Measurements from ENCODE around the gene FRK.
"Not testable (repeated sequence)": the region's sequence is repeated elsewhere in the genome, so short reads cannot be mapped to it uniquely, and the experiment has no call there.

The FRK gene

DNA sequence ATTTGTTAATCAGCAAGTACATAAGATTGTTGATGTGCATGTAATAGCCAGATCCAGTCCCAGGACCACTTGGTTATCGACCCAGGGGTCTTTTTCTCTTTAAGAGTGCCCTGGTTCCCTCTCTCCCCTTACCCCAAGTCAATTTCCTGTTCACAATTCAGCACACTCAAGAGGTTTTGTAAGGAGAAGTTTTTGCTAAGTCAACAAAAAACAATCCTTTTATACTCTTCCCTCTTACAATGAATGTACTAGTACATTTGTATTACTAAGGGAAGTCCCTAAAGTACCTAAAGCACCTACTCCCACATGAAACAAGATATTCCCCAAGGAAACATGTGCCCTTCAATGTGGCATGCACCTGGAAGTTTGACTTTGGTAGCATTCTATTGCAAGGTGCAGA is 38.3 kb upstream of the FRK start:
- Histone ChIP-seq H3K36me3 (ENCODE audit: control insufficient read depth in 5 of 5, insufficient read depth in 5 of 5, low read length in 5 of 5) (no peaks in the 10 kb centered on the region), H3K27me3 (ENCODE audit: control insufficient read depth in 5 of 5, insufficient read depth in 4 of 5, low read length in 5 of 5) (no peaks in the 10 kb centered on the region), H3K27ac (ENCODE audit: low read depth, low read length) (no peak overlapping the region), H3K4me3 (ENCODE audit: low read depth in 1 of 5, low read length in 5 of 5) (no peak overlapping the region), H3K9me3 (ENCODE audit: control insufficient read depth in 5 of 5, low read length in 5 of 5) (peaks cover 0 to 8% (median 5%) of the 10 kb centered on the region in 5 donors), H3K4me1 (ENCODE audit: control insufficient read depth in 5 of 5, insufficient read depth in 5 of 5, low read length in 5 of 5) (peaks cover 0 to 27% (median 23%) of the 10 kb centered on the region in 5 donors), H3K9ac (ENCODE audit: low read length in 5 of 5) (no peak overlapping the region)

DNA sequence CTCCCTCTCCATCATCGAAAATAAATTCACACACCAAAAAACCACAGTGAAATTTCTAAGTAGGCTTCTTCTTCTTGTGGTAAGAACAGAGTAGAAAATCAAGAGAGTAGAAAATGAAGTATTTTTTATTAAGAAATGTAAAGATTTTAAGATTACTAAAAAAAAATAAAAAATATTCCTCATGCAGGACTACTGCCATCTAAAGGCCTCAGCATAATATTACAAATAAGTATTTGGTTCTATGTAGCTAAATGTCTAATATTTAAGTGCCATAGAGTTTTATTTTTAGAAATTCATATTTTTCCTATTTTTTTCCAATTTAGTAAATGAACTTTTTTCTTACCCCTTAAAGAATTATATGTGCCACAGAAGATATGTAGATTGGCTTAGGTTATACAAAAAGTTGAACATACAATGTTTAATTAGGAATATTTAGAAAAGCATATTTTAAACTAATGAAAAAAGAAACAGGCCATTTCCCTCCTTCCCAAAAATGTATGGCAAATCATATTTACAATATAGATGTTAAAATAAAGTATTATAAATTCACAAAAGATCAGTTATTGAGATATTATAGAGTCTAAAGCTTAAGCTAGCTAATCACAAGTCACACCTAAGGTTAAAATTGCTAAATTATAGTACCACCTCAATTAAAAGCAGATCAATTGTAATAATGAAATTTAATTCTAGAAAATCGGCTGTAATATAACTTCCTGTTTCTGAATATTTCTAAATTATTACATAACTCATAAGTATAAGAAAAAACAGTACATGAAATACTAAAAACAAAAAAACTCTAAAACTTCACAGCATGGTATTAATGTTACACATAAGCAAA is 36.5 kb upstream of the FRK start:
- H3K36me3 ChIP-seq (ENCODE audit: control insufficient read depth in 5 of 5, insufficient read depth in 5 of 5, low read length in 5 of 5) = no peaks in the 10 kb centered on the region
- no peak overlapping the region for H3K27ac ChIP-seq (ENCODE audit: low read depth, low read length)
- no peak overlapping the region for H3K9ac ChIP-seq (ENCODE audit: low read length in 5 of 5)
- no peaks in the 10 kb centered on the region for H3K27me3 ChIP-seq (ENCODE audit: control insufficient read depth in 5 of 5, insufficient read depth in 4 of 5, low read length in 5 of 5)
- H3K4me3 ChIP-seq (ENCODE audit: low read depth in 1 of 5, low read length in 5 of 5) = no peak overlapping the region
- H3K4me1 ChIP-seq (ENCODE audit: control insufficient read depth in 5 of 5, insufficient read depth in 5 of 5, low read length in 5 of 5) = peaks cover 0 to 20% (median 18%) of the 10 kb centered on the region in 5 donors
- peaks cover 0 to 8% (median 5%) of the 10 kb centered on the region in 5 donors for H3K9me3 ChIP-seq (ENCODE audit: control insufficient read depth in 5 of 5, low read length in 5 of 5)

- not testable (repeated sequence) for H3K9ac ChIP-seq (ENCODE audit: low read length in 5 of 5); H3K27ac ChIP-seq (ENCODE audit: low read depth, low read length); H3K36me3 ChIP-seq (ENCODE audit: control insufficient read depth in 5 of 5, insufficient read depth in 5 of 5, low read length in 5 of 5); H3K9me3 ChIP-seq (ENCODE audit: control insufficient read depth in 5 of 5, low read length in 5 of 5); H3K4me3 ChIP-seq (ENCODE audit: low read depth in 1 of 5, low read length in 5 of 5); H3K27me3 ChIP-seq (ENCODE audit: control insufficient read depth in 5 of 5, insufficient read depth in 4 of 5, low read length in 5 of 5)
- peaks cover 0 to 10% (median 8%) of the 10 kb centered on the region in 5 donors for H3K4me1 ChIP-seq (ENCODE audit: control insufficient read depth in 5 of 5, insufficient read depth in 5 of 5, low read length in 5 of 5)
Observed at GRCh38 chr6:116096048-116096759, 35.5 kb upstream of the FRK start.

DNA sequence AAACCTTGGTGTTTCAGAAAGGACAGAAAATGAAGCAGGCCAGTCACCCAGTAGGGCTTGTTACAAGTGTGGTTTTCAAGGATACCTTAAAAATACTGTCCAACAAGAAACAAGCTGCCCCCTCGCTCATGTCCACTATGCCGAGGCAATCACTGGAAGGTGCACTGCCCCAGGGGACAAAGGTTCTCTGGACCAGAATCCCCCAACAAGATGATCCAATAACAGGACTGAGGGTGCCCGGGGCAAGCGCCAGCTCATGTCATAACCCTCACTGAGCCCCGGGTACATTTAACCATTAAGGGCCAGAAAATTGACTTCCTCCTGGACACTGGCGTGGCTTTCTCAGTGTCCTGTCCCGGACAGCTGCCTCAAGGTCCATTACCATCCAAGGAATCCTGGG is 33.4 kb upstream of the FRK start:
- Histone ChIP-seq H3K4me3 (ENCODE audit: low read depth in 1 of 5, low read length in 5 of 5) (no peak overlapping the region), H3K36me3 (ENCODE audit: control insufficient read depth in 5 of 5, insufficient read depth in 5 of 5, low read length in 5 of 5) (no peaks in the 10 kb centered on the region), H3K9ac (ENCODE audit: low read length in 5 of 5) (no peak overlapping the region), H3K9me3 (ENCODE audit: control insufficient read depth in 5 of 5, low read length in 5 of 5) (peaks cover 0 to 8% (median 5%) of the 10 kb centered on the region in 5 donors), H3K4me1 (ENCODE audit: control insufficient read depth in 5 of 5, insufficient read depth in 5 of 5, low read length in 5 of 5) (no peaks in the 10 kb centered on the region), H3K27ac (ENCODE audit: low read depth, low read length) (no peak overlapping the region), H3K27me3 (ENCODE audit: control insufficient read depth in 5 of 5, insufficient read depth in 4 of 5, low read length in 5 of 5) (no peaks in the 10 kb centered on the region)

DNA sequence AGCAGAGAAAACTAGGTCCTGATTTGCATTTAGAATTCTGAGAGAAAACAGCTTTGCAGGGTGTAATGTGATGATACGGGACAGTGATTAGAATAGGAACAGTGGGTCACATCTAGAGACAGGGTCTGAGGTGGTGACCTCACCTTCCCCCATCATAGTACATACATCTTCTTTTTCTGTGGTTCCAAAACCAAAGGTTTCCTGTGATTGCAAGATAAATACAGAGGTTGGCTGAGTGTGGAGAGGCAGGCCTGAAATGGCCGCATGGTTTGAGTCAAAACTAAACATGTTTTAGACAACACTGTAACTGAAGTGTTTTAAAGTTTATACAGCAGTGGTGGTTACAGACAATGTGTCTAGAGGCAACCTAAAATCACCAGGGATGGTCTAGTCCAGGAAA is 29.6 kb upstream of the FRK start:
- Histone ChIP-seq H3K4me3 (ENCODE audit: low read depth in 1 of 5, low read length in 5 of 5) (no peak overlapping the region), H3K4me1 (ENCODE audit: control insufficient read depth in 5 of 5, insufficient read depth in 5 of 5, low read length in 5 of 5) (no peaks in the 10 kb centered on the region), H3K27me3 (ENCODE audit: control insufficient read depth in 5 of 5, insufficient read depth in 4 of 5, low read length in 5 of 5) (no peaks in the 10 kb centered on the region), H3K9me3 (ENCODE audit: control insufficient read depth in 5 of 5, low read length in 5 of 5) (no peaks in the 10 kb centered on the region), H3K27ac (ENCODE audit: low read depth, low read length) (no peak overlapping the region), H3K36me3 (ENCODE audit: control insufficient read depth in 5 of 5, insufficient read depth in 5 of 5, low read length in 5 of 5) (no peaks in the 10 kb centered on the region), H3K9ac (ENCODE audit: low read length in 5 of 5) (no peak overlapping the region)

GRCh38 chr6:116088946-116089345 is 28.3 kb upstream of the FRK start:
- Histone ChIP-seq H3K9me3 (ENCODE audit: control insufficient read depth in 5 of 5, low read length in 5 of 5) (no peaks in the 10 kb centered on the region), H3K4me3 (ENCODE audit: low read depth in 1 of 5, low read length in 5 of 5) (no peak overlapping the region), H3K27ac (ENCODE audit: low read depth, low read length) (no peak overlapping the region), H3K36me3 (ENCODE audit: control insufficient read depth in 5 of 5, insufficient read depth in 5 of 5, low read length in 5 of 5) (no peaks in the 10 kb centered on the region), H3K9ac (ENCODE audit: low read length in 5 of 5) (no peak overlapping the region), H3K27me3 (ENCODE audit: control insufficient read depth in 5 of 5, insufficient read depth in 4 of 5, low read length in 5 of 5) (no peaks in the 10 kb centered on the region), H3K4me1 (ENCODE audit: control insufficient read depth in 5 of 5, insufficient read depth in 5 of 5, low read length in 5 of 5) (no peaks in the 10 kb centered on the region)

DNA sequence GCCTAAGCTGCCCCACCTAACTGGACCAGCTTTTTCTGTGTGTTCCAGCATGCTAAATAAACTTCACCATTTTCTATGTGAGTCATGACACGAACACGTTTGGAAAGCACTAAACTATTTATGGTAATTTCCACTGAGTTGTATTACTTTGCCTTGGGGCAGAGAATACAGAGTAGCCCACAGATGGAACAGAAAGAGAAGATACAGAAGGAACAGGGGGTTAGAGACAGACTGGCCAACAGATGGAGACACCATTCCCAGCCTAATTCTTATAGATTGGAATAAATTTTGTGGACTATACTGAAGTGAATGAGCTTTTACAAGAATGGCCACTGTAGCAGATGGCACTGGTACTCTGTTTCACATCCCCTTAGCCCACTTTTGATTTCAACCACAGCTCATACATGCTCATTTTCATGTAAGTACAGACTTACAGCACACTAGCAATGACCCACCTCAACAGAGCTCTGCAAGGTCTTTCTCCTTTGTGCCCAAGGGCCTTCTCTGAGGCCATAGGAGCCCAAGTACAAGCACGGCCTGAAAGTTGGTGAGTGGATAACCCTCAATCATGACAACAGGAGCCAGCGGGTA is 26.8 kb upstream of the FRK start:
- no peak overlapping the region for H3K27ac ChIP-seq (ENCODE audit: low read depth, low read length)
- H3K27me3 ChIP-seq (ENCODE audit: control insufficient read depth in 5 of 5, insufficient read depth in 4 of 5, low read length in 5 of 5) = no peaks in the 10 kb centered on the region
- H3K4me1 ChIP-seq (ENCODE audit: control insufficient read depth in 5 of 5, insufficient read depth in 5 of 5, low read length in 5 of 5) = no peaks in the 10 kb centered on the region
- H3K9ac ChIP-seq (ENCODE audit: low read length in 5 of 5) = no peak overlapping the region
- H3K9me3 ChIP-seq (ENCODE audit: control insufficient read depth in 5 of 5, low read length in 5 of 5) = no peaks in the 10 kb centered on the region
- H3K36me3 ChIP-seq (ENCODE audit: control insufficient read depth in 5 of 5, insufficient read depth in 5 of 5, low read length in 5 of 5) = no peaks in the 10 kb centered on the region
- H3K4me3 ChIP-seq (ENCODE audit: low read depth in 1 of 5, low read length in 5 of 5) = no peak overlapping the region

DNA sequence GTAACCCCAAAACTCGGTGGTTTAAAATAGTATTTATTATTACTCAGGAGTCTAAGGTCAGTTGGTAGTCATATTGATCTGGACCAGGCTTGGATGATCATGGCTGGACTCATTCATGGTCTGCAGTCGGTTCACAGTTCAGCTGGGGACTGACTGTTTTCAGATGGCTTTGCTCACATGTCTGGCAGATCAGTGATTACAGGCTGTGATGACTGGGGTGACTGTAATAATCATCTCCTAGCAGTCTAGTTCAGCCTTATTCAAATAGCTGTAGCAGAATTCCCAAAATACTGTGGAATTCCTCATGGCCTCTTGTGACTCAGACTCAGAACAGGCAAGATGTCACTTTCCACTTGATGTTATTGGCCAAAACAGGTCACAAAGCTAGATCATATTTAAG is 23.6 kb upstream of the FRK start:
- no peak overlapping the region for H3K27ac ChIP-seq (ENCODE audit: low read depth, low read length)
- no peak overlapping the region for H3K9ac ChIP-seq (ENCODE audit: low read length in 5 of 5)

DNA sequence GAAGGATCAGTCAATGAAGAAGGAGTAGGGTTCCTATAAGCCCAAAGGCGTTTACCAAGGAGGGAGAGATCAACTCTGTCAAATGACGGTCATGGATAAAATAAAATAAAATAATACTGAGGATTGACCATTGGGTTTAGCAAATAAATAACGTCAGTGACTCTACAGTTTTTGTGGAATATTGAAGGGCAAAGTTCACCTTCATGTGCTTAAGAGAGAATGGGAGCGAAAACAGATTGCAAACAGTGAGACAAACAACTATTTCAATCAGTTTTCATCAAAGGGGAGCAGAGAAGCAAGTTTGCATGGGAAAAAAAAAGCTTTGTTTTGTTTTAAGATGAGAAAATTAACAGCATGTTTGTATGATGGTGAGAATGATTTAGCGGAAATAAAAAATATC is 22.4 kb upstream of the FRK start:
- H3K9me3 ChIP-seq (ENCODE audit: control insufficient read depth in 5 of 5, low read length in 5 of 5) = no peaks in the 10 kb centered on the region
- H3K27ac ChIP-seq (ENCODE audit: low read depth, low read length) = no peak overlapping the region
- no peaks in the 10 kb centered on the region for H3K27me3 ChIP-seq (ENCODE audit: control insufficient read depth in 5 of 5, insufficient read depth in 4 of 5, low read length in 5 of 5)
- H3K9ac ChIP-seq (ENCODE audit: low read length in 5 of 5) = no peak overlapping the region
- H3K36me3 ChIP-seq (ENCODE audit: control insufficient read depth in 5 of 5, insufficient read depth in 5 of 5, low read length in 5 of 5) = no peaks in the 10 kb centered on the region
- H3K4me1 ChIP-seq (ENCODE audit: control insufficient read depth in 5 of 5, insufficient read depth in 5 of 5, low read length in 5 of 5) = no peaks in the 10 kb centered on the region
- H3K4me3 ChIP-seq (ENCODE audit: low read depth in 1 of 5, low read length in 5 of 5) = no peak overlapping the region

More for the DNA sequence above, 23.6 kb upstream of the FRK start:
- H3K36me3 ChIP-seq (ENCODE audit: control insufficient read depth in 5 of 5, insufficient read depth in 5 of 5, low read length in 5 of 5) = no peaks in the 10 kb centered on the region
- no peak overlapping the region for H3K4me3 ChIP-seq (ENCODE audit: low read depth in 1 of 5, low read length in 5 of 5)
- H3K27me3 ChIP-seq (ENCODE audit: control insufficient read depth in 5 of 5, insufficient read depth in 4 of 5, low read length in 5 of 5) = no peaks in the 10 kb centered on the region
- H3K4me1 ChIP-seq (ENCODE audit: control insufficient read depth in 5 of 5, insufficient read depth in 5 of 5, low read length in 5 of 5) = no peaks in the 10 kb centered on the region
- H3K9me3 ChIP-seq (ENCODE audit: control insufficient read depth in 5 of 5, low read length in 5 of 5) = no peaks in the 10 kb centered on the region

DNA sequence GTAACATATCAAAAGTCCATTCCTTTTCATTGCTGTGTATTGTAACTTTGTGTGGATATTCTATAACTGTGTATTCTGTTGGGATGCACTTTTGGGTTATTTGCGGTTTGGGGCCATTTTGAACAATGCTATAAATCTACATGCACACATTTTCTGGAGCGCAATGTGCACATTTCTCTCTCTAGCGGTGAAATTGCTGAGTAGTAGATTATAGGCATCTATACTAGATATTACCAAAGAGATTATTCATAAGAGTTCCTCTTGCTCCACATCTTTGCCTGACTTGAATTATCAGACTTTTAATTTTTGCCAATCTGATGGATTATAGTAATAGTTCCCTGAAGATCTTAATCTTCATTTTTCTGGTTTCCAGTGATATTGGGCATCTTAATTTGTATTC is 18.3 kb upstream of the FRK start:
- Histone ChIP-seq H3K9me3 (ENCODE audit: control insufficient read depth in 5 of 5, low read length in 5 of 5) (no peaks in the 10 kb centered on the region), H3K4me3 (ENCODE audit: low read depth in 1 of 5, low read length in 5 of 5) (no peak overlapping the region), H3K9ac (ENCODE audit: low read length in 5 of 5) (no peak overlapping the region), H3K4me1 (ENCODE audit: control insufficient read depth in 5 of 5, insufficient read depth in 5 of 5, low read length in 5 of 5) (no peaks in the 10 kb centered on the region), H3K27ac (ENCODE audit: low read depth, low read length) (no peak overlapping the region), H3K27me3 (ENCODE audit: control insufficient read depth in 5 of 5, insufficient read depth in 4 of 5, low read length in 5 of 5) (no peaks in the 10 kb centered on the region), H3K36me3 (ENCODE audit: control insufficient read depth in 5 of 5, insufficient read depth in 5 of 5, low read length in 5 of 5) (no peaks in the 10 kb centered on the region)

All from subcutaneous abdominal adipose tissue (tissue), 5 donors.